PC-9 (cell line): ENCODE results near the gene IKBKE. TPM values are rescaled to one million over a fixed set of nuclear protein-coding genes. Genes with fewer than 3 reads are reported as not detected.

ENCODE experiments used
- BruUV-seq: library from RNA; stranded (reverse); fragments of 400-500 nt; replicated peaks from 2 replicates; lab custom pipeline; 2021; lab: Mats Ljungman, UMichigan
- CTCF ChIA-PET: fragments of 300-600 bp; sonication (Branson Sonifier 250); formaldehyde crosslinking; loops from one replicate; lab custom pipeline; 2022; ENCODE audit warnings: antibody characterized with exemption; lab: Charles Lee
- POLR2A ChIA-PET: fragments of 300-600 bp; sonication (Branson Sonifier 250); formaldehyde crosslinking; loops from one replicate; lab custom pipeline; 2022; ENCODE audit warnings: antibody characterized with exemption; ENCODE audit not compliant: unreplicated experiment; lab: Charles Lee
- DNase-seq, 2 experiments: peaks; one replicate each; pipeline versions ENCODE4 v3.0.0 to v3.0.0-alpha.2; 2015 to 2022; ENCODE audit warnings: mixed read lengths in 1 of 2
- H2AFZ ChIP-seq: fragments of 200-600 bp; sonication (generic); 2 replicates; pipeline ENCODE4 v1.8.1; 2017; ENCODE audit warnings: antibody characterized with exemption
- H3F3A ChIP-seq: fragments of 200-600 bp; sonication (generic); 2 replicates; pipeline ENCODE4 v1.8.1; 2017; ENCODE audit warnings: antibody characterized with exemption, mild to moderate bottlenecking, low read depth; ENCODE audit not compliant: insufficient read depth
- H3K27ac ChIP-seq: fragments of 200-600 bp; sonication (generic); 2 replicates; pipeline ENCODE4 v1.6.1; 2016; ENCODE audit warnings: mixed run types
- H3K27me3 ChIP-seq: fragments of 200-600 bp; sonication (generic); 2 replicates; pipeline ENCODE4 v1.6.1; 2016; ENCODE audit warnings: low read depth, mixed run types; ENCODE audit not compliant: insufficient read depth
- H3K36me3 ChIP-seq: fragments of 200-600 bp; sonication (generic); 2 replicates; pipeline ENCODE4 v1.6.1; 2016; ENCODE audit warnings: low read depth, mixed run types
- H3K4me1 ChIP-seq: fragments of 200-600 bp; sonication (generic); replicated peaks from 2 replicates; pipeline ENCODE4 v1.6.1; 2016; ENCODE audit warnings: mixed run types; ENCODE audit not compliant: insufficient read depth
- H3K4me2 ChIP-seq: fragments of 200-600 bp; sonication (generic); 2 replicates; pipeline ENCODE4 v1.6.1; 2017; ENCODE audit warnings: mixed run types
- H3K4me3 ChIP-seq: fragments of 200-600 bp; sonication (generic); 2 replicates; pipeline ENCODE4 v1.6.1; 2016; ENCODE audit warnings: mixed run types
- H3K79me2 ChIP-seq: fragments of 200-600 bp; sonication (generic); 2 replicates; pipeline ENCODE4 v1.6.1; 2017; ENCODE audit warnings: low read depth, mixed run types
- H3K9me2 ChIP-seq: fragments of 200-600 bp; sonication (generic); 2 replicates; pipeline ENCODE4 v1.8.1; 2017; ENCODE audit warnings: mild to moderate bottlenecking; ENCODE audit not compliant: insufficient read depth
- H3K9me3 ChIP-seq: fragments of 200-600 bp; sonication (generic); 2 replicates; pipeline ENCODE4 v1.8.1; 2016; ENCODE audit warnings: low read depth; ENCODE audit not compliant: insufficient read depth
- H4K20me1 ChIP-seq: fragments of 200-600 bp; sonication (generic); 2 replicates; pipeline ENCODE4 v1.8.1; 2017; ENCODE audit not compliant: insufficient read depth
- CTCF ChIP-seq: fragments of 200-600 bp; sonication (generic); conservative IDR thresholded peaks from 2 replicates; pipeline ENCODE4 v1.6.1; 2017; ENCODE audit warnings: mixed run types, antibody characterized with exemption, mild to moderate bottlenecking, moderate library complexity
- EZH2 ChIP-seq: fragments of 200-600 bp; sonication (generic); IDR thresholded peaks from 2 replicates; pipeline ENCODE4 v1.8.0; 2017; ENCODE audit warnings: antibody characterized with exemption, low read depth
- intact Hi-C: fragments of 100-400 bp; cut with micrococcal nuclease; formaldehyde crosslinking; loops from one replicate; pipeline ENCODE4 v1.10.0; 2022; ENCODE audit not compliant: unreplicated experiment
- total RNA-seq: library from RNA; stranded (reverse); gene quantifications from 2 replicates; pipeline ENCODE4 v1.2.3, GENCODE V29; 2021

Gene IKBKE
- total RNA-seq, 1 experiment from 2014 or later = 12.5 TPM

GRCh38 chr1:206495493-206496046 is 25.3 kb downstream of the IKBKE start:
- H3K79me2 ChIP-seq = no peaks in the 10 kb centered on the region
- H4K20me1 ChIP-seq = no peaks in the 10 kb centered on the region
- BruUV-seq = no TSS peak
- peaks cover 8% of the 10 kb centered on the region for H3F3A ChIP-seq
- H3K9me3 ChIP-seq = no peaks in the 10 kb centered on the region
- H3K27ac ChIP-seq = no peak overlapping the region
- TF ChIP-seq CTCF (no peak), EZH2 (no peak)
- no peak overlapping the region for H2AFZ ChIP-seq
- no peak for DNase-seq
- POLR2A ChIA-PET = no interaction called here
- H3K36me3 ChIP-seq = no peaks in the 10 kb centered on the region
- peaks cover 13% of the 10 kb centered on the region for H3K4me1 ChIP-seq
- no peaks in the 10 kb centered on the region for H3K27me3 ChIP-seq
- no peak overlapping the region for H3K4me3 ChIP-seq
- H3K4me2 ChIP-seq = no peak overlapping the region
- intact Hi-C loops = no loop called here
- CTCF ChIA-PET = interaction anchor here (0.6 to 0.9 kb wide), 2 partner anchors 21 to 83 kb away, joined by 3 to 6 read pairs; no protein-coding TSS in a partner anchor
- no peaks in the 10 kb centered on the region for H3K9me2 ChIP-seq

- CTCF ChIA-PET = interaction anchor here (0.9 kb wide), 1 partner anchor 83 kb away, joined by 3 read pairs; no protein-coding TSS in a partner anchor
- BruUV-seq = no TSS peak
- POLR2A ChIA-PET = interaction anchor here (0.6 kb wide), 1 partner anchor 50 kb away, joined by 7 read pairs; no protein-coding TSS in a partner anchor
- Histone ChIP-seq H3K27ac (no peak overlapping the region), H3K4me3 (no peak overlapping the region), H3K9me3 (no peaks in the 10 kb centered on the region), H4K20me1 (no peaks in the 10 kb centered on the region), H3K27me3 (no peaks in the 10 kb centered on the region), H2AFZ (no peak overlapping the region), H3K4me1 (peaks cover 20% of the 10 kb centered on the region), H3F3A (peaks cover 12% of the 10 kb centered on the region), H3K36me3 (no peaks in the 10 kb centered on the region), H3K9me2 (no peaks in the 10 kb centered on the region), H3K79me2 (no peaks in the 10 kb centered on the region), H3K4me2 (no peak overlapping the region)
- DNase-seq = no peak
- no peak for TF ChIP-seq CTCF
- no peak for TF ChIP-seq EZH2
- intact Hi-C loops = no loop called here
These were observed 26.0 kb downstream of the IKBKE start for GRCh38 chr1:206496131-206496793.

GRCh38 chr1:206497363-206497762 is 27.1 kb downstream of the IKBKE start:
- Histone ChIP-seq H3K9me2 (no peaks in the 10 kb centered on the region), H3F3A (peaks cover 12% of the 10 kb centered on the region), H3K4me3 (no peak overlapping the region), H3K4me1 (peaks cover 31% of the 10 kb centered on the region), H3K27ac (no peak overlapping the region), H3K9me3 (no peaks in the 10 kb centered on the region), H3K79me2 (no peaks in the 10 kb centered on the region), H3K36me3 (no peaks in the 10 kb centered on the region), H3K27me3 (no peaks in the 10 kb centered on the region), H4K20me1 (no peaks in the 10 kb centered on the region), H2AFZ (no peak overlapping the region), H3K4me2 (no peak overlapping the region)
- ChIA-PET CTCF (interaction anchor here (0.6 to 0.7 kb wide), 2 partner anchors 169 to 424 kb away, joined by 9 to 17 read pairs; no protein-coding TSS in a partner anchor), POLR2A (no interaction called here)
- no TSS peak for BruUV-seq
- TF ChIP-seq CTCF (no peak), EZH2 (no peak)
- no peak for DNase-seq
- intact Hi-C loops = no loop called here
